CD4-positive, alpha-beta T cell treated with Interleukin-10 for 1 hour (primary cell): Measurements from ENCODE around the gene MPDU1.

ENCODE experiments used
- DNase-seq: peaks from one replicate; pipeline ENCODE4 v3.0.0-alpha.2; 2020

MPDU1 gene

GRCh38 chr17:7561028-7561575, 22.6 kb upstream of the MPDU1 start:
- DNase-seq: peak; percentile 87

GRCh38 chr17:7561589-7562207, 22.0 kb upstream of the MPDU1 start, which contains the start of gene SENP3:
Gene SENP3 (plus strand): TSS chr17:7561919. CDS start chr17:7563077, 1,158 bp downstream.
- DNase-seq: peak; percentile 95

- no peak for DNase-seq
These were observed 21.4 kb upstream of the MPDU1 start for GRCh38 chr17:7562208-7562605.

GRCh38 chr17:7563115-7563869, 20.4 kb upstream of the MPDU1 start:
- DNase-seq: no peak

GRCh38 chr17:7569571-7569970, 14.1 kb upstream of the MPDU1 start:
- no peak for DNase-seq

- no peak for DNase-seq
These were observed 13.3 kb upstream of the MPDU1 start for GRCh38 chr17:7570351-7570750.

- DNase-seq: no peak
These were observed 11.4 kb upstream of the MPDU1 start for GRCh38 chr17:7572338-7572587.

- DNase-seq: peak; percentile 100
These were observed 10.9 kb upstream of the MPDU1 start for GRCh38 chr17:7572588-7573323.

GRCh38 chr17:7573324-7574080, 10.2 kb upstream of the MPDU1 start:
- DNase-seq: peak; percentile 95

GRCh38 chr17:7574176-7574953, 9.3 kb upstream of the MPDU1 start:
- DNase-seq: no peak

GRCh38 chr17:7575481-7575883, 8.2 kb upstream of the MPDU1 start:
- DNase-seq: no peak

GRCh38 chr17:7575959-7576358, 7.7 kb upstream of the MPDU1 start:
- DNase-seq: no peak

GRCh38 chr17:7576432-7576937, 7.2 kb upstream of the MPDU1 start:
- no peak for DNase-seq

GRCh38 chr17:7577327-7578199, 6.1 kb upstream of the MPDU1 start:
- DNase-seq: no peak

GRCh38 chr17:7579001-7579833, 4.4 kb upstream of the MPDU1 start, which contains the start of gene CD68:
Gene CD68 (plus strand): TSS chr17:7579638. CDS start chr17:7579678, 40 bp downstream.
- peak; percentile 69 for DNase-seq

- peak; percentile 60 for DNase-seq
These were observed 3.6 kb upstream of the MPDU1 start for GRCh38 chr17:7579834-7580603.

GRCh38 chr17:7580604-7581575, 2.8 kb upstream of the MPDU1 start:
- no peak for DNase-seq
